ENCODE results near the gene WNT1.

- TF ChIP-seq POLR2AphosphoS5 (IDR thresholded peaks at IDR 0.05; ENCODE audit: borderline replicate concordance, low read depth, low read length) (no peak), FOXP2 (optimal IDR thresholded peaks at IDR 0.05; ENCODE audit: control extremely low read depth, extremely low read length, insufficient read depth) (no peak), EZH2 (IDR thresholded peaks at IDR 0.05) (no peak)
Observed at GRCh38 chr12:49030119-49030518, 52.0 kb downstream of the WNT1 start.
